HG02852 (cell line): ENCODE results near the gene VIT.

ENCODE experiments used
- ATAC-seq: cut with Tn5 transposase; IDR thresholded peaks from one replicate; pipeline ENCODE4 v1.9.1; 2021; ENCODE audit warnings: mild to moderate bottlenecking, moderate library complexity; ENCODE audit not compliant: unreplicated experiment

The VIT gene

GRCh38 chr2:36708041-36708741, 11.7 kb downstream of the VIT start:
- ATAC-seq, result no peak

GRCh38 chr2:36710858-36711515, 14.5 kb downstream of the VIT start:
- no peak for ATAC-seq

DNA sequence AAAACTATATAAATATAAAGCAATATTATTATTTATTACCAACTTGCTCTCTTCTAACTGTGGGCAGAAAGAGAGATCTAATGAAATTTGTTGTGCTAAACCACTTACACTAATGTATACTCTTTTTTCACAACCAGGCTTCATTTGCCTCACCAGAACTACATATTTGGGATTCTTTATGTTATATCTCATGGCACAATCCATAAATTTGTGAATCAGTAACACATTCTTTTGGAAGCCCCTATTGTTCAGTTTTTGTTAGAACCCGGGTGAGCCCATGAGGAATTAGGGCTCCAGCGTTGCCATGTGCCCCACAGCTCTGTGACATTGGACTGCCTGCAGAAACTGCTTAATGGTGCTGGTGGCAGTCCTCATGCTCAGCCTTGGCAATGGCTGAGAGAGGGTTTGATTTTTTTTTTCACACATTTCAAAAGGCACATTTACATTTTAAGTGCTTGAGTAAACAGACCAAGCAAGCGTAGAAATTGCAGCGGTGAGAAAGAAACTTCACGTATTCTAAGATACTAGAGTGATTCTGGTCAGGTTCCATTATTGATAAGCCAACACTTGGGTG, 15.3 kb downstream of the VIT start:
- ATAC-seq, result no peak

DNA sequence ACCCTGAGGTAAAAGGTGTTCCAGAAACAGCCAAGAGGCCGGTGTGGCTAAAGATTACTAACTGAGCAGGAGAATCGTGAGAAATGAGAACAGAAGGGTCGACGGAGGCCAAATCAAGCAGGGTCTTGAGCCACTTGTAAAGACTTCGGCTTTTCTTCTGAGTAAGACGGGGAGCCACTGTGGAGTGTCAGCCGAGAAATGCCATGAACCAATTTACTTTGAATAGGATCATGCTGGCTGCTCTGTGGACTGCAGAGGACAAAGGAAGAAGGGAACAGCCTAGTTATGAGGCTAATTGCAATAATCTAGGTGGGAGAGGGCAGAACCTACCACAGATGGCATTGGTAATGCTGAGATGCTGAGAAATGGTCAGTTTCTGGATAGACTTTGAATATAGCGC, 16.8 kb downstream of the VIT start:
- no peak for ATAC-seq

DNA sequence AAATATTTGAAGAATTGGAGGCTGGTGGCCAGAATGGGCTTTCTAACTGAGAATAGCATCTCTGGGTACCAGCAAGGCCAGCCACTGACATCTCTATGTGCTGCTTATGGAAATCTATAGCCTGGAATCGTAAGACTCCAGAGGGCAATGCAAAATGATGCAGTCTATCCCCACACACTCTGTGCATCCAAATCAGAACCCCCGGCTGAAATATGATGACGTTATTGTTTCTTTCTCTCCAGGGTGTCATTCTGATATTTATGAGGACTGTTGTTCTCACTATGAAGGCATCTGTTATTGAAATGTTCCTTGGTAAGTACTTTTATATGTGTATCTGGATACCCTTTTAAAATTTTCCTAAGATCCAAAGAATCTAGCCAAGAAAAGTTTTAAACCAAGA, 19.6 kb downstream of the VIT start:
- no peak for ATAC-seq

GRCh38 chr2:36717603-36718266, 21.2 kb downstream of the VIT start:
- no peak for ATAC-seq

- ATAC-seq, result no peak
Observed at GRCh38 chr2:36727550-36727949, 31.0 kb downstream of the VIT start.

DNA sequence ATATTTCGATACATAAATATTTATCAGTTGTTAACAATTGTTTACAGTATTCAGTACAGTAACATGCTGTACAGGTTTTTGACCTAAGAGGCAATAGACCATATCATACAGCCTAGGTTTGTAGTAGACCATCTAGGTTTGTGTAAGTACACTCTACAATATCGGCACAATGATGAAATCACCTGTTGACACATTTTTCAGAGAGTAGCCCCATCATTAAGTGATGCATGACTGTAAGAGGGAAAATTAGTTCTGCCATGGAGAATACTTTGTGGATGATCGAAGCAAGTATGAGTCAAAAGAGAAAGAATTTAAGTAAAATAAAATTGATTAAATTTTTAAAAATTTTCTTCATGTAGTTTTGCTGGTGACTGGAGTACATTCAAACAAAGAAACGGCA, 32.6 kb downstream of the VIT start:
- ATAC-seq, result no peak

GRCh38 chr2:36731941-36732672, 35.6 kb downstream of the VIT start:
- no peak for ATAC-seq

GRCh38 chr2:36732673-36733036, 36.1 kb downstream of the VIT start:
- ATAC-seq, result no peak

GRCh38 chr2:36733215-36733614, 36.7 kb downstream of the VIT start:
- ATAC-seq, result no peak

- ATAC-seq, result no peak
Observed at GRCh38 chr2:36734304-36734703, 37.8 kb downstream of the VIT start.

- no peak for ATAC-seq
Observed at GRCh38 chr2:36737131-36737750, 40.7 kb downstream of the VIT start.

GRCh38 chr2:36740061-36740460, 43.6 kb downstream of the VIT start:
- no peak for ATAC-seq

DNA sequence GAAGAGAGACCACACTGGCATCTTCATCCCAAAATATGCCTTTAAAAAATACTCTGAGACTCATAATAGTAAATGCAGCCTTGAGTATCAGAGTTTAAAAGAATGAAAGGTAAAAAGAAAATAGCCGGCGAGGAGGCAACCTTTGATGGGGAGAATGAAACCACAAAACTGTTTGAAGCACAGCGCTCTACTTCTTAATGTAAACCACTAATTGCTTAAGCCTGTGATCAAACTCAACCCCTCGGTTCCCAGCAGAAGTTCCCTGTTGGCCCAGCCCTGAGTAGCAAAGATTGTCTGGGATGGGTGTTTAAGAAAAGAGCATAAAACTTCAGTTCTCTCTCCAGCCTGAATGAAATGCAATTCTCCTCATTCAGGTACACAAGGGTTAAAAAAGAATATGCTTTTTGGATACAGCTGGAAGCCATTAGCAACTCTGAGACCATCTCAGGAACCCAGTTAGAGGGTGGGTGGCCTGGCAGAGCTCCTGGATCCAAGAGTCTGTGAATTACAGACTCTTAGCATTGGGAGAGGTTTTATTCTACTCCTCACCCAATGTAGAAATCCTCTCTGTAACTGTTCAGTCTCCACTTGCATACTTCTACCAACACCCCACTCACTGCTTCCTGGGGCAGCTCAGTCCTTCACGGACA, 44.8 kb downstream of the VIT start:
- no peak for ATAC-seq

GRCh38 chr2:36743954-36744353, 47.4 kb downstream of the VIT start:
- no peak for ATAC-seq

DNA sequence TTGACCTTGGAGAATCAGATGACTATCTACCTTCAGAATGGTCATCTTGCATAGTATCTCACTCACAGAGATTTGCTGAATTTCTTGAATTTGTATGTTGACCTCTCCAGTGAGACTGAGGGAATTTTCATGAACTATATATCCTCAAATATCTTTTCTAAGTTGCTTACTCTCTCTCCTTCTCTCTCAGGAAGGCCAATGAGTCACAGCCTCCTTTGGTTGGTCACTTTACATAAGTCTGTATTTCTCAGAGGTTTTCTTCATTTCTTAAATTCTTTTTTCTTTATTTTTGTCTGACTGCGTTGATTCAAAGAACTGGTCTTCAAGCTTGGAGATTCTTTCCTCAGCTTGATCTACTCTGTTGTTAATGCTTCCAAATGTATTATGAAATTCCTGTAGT, 51.7 kb downstream of the VIT start:
- ATAC-seq, result no peak

DNA sequence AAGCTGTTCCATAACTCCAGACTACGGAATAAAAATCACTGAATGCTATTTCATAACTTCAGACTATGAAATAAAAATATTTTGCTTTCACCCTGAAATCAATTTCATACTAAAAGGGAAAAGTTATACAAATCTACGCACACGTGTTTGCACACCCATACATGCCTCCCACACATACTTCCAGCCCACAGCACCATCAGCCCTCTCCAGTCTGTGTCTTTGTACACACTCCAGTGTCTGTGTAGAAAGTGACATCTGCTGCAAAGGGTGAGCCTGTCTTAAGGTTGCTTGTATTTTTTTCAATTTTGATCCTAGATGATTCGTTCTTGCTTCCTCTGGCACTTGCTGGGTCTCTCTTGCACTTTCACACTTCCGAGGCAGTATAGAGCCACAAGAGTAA, 53.6 kb downstream of the VIT start:
- no peak for ATAC-seq

DNA sequence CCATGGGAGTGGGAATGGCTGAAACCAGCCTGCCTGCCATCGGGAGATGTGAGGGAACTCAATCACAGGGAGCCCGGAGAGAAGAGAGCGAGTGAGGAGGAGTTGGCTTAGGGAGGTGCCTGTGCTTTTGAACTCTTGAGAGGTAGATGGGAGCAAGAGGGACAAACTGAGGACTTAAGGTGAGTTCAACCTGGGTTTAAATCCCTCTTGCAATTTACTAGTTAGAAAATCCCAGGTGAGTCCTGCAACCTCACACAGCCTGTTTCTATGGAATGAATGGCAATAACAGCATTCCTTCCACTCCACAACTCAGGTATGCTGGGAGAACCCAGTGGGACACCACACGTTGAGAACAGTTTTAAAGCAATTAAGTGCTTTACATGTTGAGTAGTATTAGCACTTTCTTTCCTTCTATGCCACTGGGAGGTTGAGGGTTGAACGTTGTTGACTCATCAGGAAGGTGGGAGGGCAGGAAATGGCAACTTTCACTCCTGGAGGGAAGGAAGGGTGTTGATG, 57.3 kb downstream of the VIT start:
- ATAC-seq, result no peak

DNA sequence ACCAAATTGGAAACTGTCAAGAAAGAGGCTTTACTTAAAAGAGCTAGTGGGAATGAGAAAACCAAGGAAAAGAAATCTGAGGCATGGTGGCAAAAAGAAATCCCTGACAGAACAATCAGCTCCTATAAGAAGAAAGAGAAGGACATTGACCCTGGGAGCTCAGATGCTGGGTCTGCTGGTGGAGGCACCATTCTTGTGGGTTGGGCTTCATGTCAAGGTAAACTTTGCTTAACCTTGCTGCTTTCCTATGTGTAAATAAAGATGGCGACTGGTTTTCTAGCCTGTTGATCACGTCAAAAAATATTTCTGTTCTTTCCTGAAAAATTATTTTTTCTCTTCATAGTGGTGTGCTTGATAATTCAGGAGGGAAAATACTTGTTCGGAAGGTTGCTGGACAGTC, 58.1 kb downstream of the VIT start:
- ATAC-seq, result no peak
